Panc1 (cell line): ENCODE results near the gene RASA3. TPM values are rescaled to one million over a fixed set of nuclear protein-coding genes. Genes with fewer than 3 reads are reported as not detected.
"Not testable (repeated sequence)": the region's sequence is repeated elsewhere in the genome, so short reads cannot be mapped to it uniquely, and the experiment has no call there.

Experiments used
- ATAC-seq: fragments of 200-7000 bp; cut with Tn5 transposase; 2 replicates; pipeline ENCODE4 v1.9.1; 2020; ENCODE audit warnings: mild to moderate bottlenecking, moderate library complexity
- BruUV-seq: library from RNA; stranded (reverse); fragments of 400-500 nt; replicated peaks from 2 replicates; lab custom pipeline; 2021; lab: Mats Ljungman, UMichigan
- CTCF ChIA-PET: fragments of 300-600 bp; sonication (Branson Sonifier 250); formaldehyde crosslinking; loops from one replicate; lab custom pipeline; 2022; ENCODE audit warnings: antibody characterized with exemption; lab: Charles Lee
- POLR2A ChIA-PET: fragments of 300-600 bp; sonication (Branson Sonifier 250); formaldehyde crosslinking; loops from one replicate; lab custom pipeline; 2022; ENCODE audit warnings: antibody characterized with exemption; lab: Charles Lee
- DNase-seq: peaks from one replicate; pipeline ENCODE4 v3.0.0-alpha.2; 2010; ENCODE audit warnings: low read depth, low spot score
- H3K27ac ChIP-seq: 2 replicates; pipeline ENCODE4 v1.5.1; 2011; ENCODE audit warnings: mild to moderate bottlenecking, low read length, inconsistent platforms
- H3K27me3 ChIP-seq: fragments of 200-500 bp; sonication (Bioruptor generic); 2 replicates; pipeline ENCODE4 v1.6.0; 2014; ENCODE audit warnings: low read length, inconsistent platforms; ENCODE audit not compliant: control insufficient read depth, insufficient read depth
- H3K36me3 ChIP-seq: fragments of 200-500 bp; sonication (Bioruptor generic); 2 replicates; pipeline ENCODE4 v1.5.1; 2014; ENCODE audit warnings: inconsistent platforms, mild to moderate bottlenecking, low read length, moderate library complexity; ENCODE audit not compliant: control insufficient read depth, insufficient read depth
- H3K4me1 ChIP-seq: 2 replicates; pipeline ENCODE4 v1.5.1; 2011; ENCODE audit warnings: inconsistent platforms, mild to moderate bottlenecking, low read length, moderate library complexity; ENCODE audit not compliant: control insufficient read depth, insufficient read depth
- H3K4me3 ChIP-seq, 2 experiments: 2 replicates each; pipeline ENCODE4 v1.5.1; 2011 to 2012; ENCODE audit warnings: low read depth in 2 of 2, low read length in 2 of 2, mild to moderate bottlenecking in 2 of 2, inconsistent platforms in 1 of 2, moderate library complexity in 1 of 2
- H3K9me3 ChIP-seq: fragments of 200-500 bp; sonication (Bioruptor generic); 2 replicates; pipeline ENCODE4 v1.5.1; 2014; ENCODE audit warnings: low read depth, mild to moderate bottlenecking, inconsistent platforms, low read length, moderate library complexity; ENCODE audit not compliant: control insufficient read depth, insufficient read depth
- POLR2AphosphoS5 ChIP-seq: IDR thresholded peaks from 2 replicates; pipeline ENCODE4 v1.6.1; 2012; ENCODE audit warnings: mild to moderate bottlenecking, low read depth, low read length, moderate library complexity
- SIN3A ChIP-seq: IDR thresholded peaks from 2 replicates; pipeline ENCODE4 v1.6.1; 2012; ENCODE audit warnings: low read depth, mild to moderate bottlenecking, low read length, moderate library complexity, borderline replicate concordance; ENCODE audit not compliant: insufficient read depth
- TCF7L2 ChIP-seq: IDR thresholded peaks from 2 replicates; pipeline ENCODE4 v1.6.1; 2011; ENCODE audit warnings: mild to moderate bottlenecking, low read depth, low read length, inconsistent platforms
- in situ Hi-C: cut with HindIII; loops from 2 replicates; pipeline ENCODE4 v1.10.0; 2016; ENCODE audit warnings: low sequenced_read_pairs, low pct_unique_long_range_greater_than_20kb
- intact Hi-C: fragments of 100-400 bp; cut with micrococcal nuclease; formaldehyde crosslinking; loops from one replicate; pipeline ENCODE4 v1.10.0; 2022; ENCODE audit not compliant: unreplicated experiment
- total RNA-seq: library from RNA; stranded (reverse); gene quantifications from one replicate; pipeline ENCODE4 v1.2.1, GENCODE V29; 2021; ENCODE audit not compliant: unreplicated experiment
- TF ChIP-seq, protein P1 (sequence below), 2 experiments: IDR thresholded peaks; 2 replicates each; pipeline ENCODE4 v1.6.1; 2011 to 2012; ENCODE audit warnings: low read depth in 2 of 2, control low read depth in 1 of 2, low read length in 1 of 2, mild to moderate bottlenecking in 1 of 2, moderate library complexity in 1 of 2; ENCODE audit not compliant: insufficient read depth in 1 of 2
- TF ChIP-seq, protein P2 (sequence below): fragments of 450-650 bp; IDR thresholded peaks from 2 replicates; pipeline ENCODE4 v1.5.1; 2017; ENCODE audit warnings: mild to moderate bottlenecking

RASA3 gene
- total RNA-seq, 1 experiment from 2014 or later: 33.7 TPM

DNA sequence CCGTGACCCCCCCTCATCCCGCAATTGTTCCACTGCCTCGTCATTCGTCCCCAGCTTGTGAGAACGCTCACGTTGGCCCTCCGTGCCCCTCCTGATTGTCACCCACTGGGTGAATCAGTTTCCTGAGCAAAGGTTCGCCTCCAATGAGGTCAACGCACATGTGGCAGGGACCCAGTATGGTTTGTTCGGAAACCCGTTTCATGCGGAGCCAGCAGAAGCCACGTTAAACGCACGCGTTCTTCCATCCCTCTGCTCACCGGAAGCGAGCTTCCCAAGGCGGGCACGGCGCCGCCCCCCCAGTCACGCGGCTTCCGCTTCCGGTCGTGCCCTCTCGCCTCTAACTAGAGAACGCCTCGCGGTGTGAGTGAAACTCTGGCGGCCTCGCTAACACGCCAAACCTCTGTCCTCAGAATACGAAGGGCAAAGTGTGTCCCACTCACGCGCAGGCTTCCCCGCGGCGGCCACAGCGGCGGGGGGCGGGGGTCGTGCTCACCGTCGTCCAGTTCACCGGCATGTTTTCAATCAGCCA is 28.7 kb upstream of the RASA3 start:
- CTCF ChIA-PET: no interaction called here

DNA sequence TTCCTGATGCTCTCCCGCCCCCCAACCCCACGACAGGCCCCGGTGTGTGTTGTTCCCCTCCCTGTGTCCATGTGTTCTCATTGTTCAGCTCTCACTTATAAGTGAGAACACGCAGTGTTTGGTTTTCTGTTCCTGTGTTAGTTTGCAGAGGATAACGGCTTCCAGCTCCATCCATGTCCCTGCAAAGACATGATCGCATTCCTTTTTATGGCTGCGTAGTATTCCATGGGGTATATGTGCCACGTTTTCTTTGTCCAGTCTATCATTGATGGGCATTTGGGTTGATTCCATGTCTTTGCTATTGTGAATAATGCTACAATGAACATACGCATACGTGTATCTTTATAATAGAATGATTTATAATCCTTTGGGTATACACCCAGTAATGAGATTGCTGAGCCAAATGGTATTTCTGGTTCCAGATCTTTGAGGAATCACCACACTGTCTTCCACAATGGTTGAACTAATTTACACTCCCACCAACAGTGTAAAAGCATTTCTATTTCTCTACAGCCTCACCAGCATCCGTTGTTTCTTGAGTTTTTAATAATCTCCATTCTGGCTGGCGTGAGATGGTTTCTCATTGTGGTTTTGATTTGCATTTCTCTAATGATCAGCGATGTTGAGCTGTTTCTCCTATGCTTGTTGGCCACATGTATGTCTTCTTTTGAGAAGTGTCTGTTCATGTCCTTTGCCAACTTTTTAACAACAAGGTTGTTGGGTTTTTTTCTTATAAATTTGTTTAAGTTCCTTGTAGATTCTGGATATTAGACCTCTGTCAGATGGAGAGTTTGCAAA is 26.6 kb upstream of the RASA3 start:
- intact Hi-C loops, H3K4me3 ChIP-seq, H3K4me1 ChIP-seq, H3K27ac ChIP-seq, ATAC-seq, BruUV-seq, H3K9me3 ChIP-seq, POLR2A ChIA-PET, CTCF ChIA-PET, DNase-seq, in situ Hi-C loops, H3K27me3 ChIP-seq, H3K36me3 ChIP-seq: not testable (repeated sequence)

More for the DNA sequence above, 28.7 kb upstream of the RASA3 start:
- no peaks in the 10 kb centered on the region for H3K27me3 ChIP-seq
- no peak for ATAC-seq
- in situ Hi-C loops: no loop called here
- DNase-seq: no peak
- no peak overlapping the region for H3K4me3 ChIP-seq
- peaks cover 4% of the 10 kb centered on the region; the same call in 1 of the 2 replicates for H3K4me1 ChIP-seq
- BruUV-seq: no TSS peak
- intact Hi-C loops: no loop called here
- H3K36me3 ChIP-seq: no peaks in the 10 kb centered on the region
- H3K9me3 ChIP-seq: no peaks in the 10 kb centered on the region
- TF ChIP-seq SIN3A (no peak), TCF7L2 (no peak), POLR2AphosphoS5 (no peak)
- TF ChIP-seq, protein P1, sequence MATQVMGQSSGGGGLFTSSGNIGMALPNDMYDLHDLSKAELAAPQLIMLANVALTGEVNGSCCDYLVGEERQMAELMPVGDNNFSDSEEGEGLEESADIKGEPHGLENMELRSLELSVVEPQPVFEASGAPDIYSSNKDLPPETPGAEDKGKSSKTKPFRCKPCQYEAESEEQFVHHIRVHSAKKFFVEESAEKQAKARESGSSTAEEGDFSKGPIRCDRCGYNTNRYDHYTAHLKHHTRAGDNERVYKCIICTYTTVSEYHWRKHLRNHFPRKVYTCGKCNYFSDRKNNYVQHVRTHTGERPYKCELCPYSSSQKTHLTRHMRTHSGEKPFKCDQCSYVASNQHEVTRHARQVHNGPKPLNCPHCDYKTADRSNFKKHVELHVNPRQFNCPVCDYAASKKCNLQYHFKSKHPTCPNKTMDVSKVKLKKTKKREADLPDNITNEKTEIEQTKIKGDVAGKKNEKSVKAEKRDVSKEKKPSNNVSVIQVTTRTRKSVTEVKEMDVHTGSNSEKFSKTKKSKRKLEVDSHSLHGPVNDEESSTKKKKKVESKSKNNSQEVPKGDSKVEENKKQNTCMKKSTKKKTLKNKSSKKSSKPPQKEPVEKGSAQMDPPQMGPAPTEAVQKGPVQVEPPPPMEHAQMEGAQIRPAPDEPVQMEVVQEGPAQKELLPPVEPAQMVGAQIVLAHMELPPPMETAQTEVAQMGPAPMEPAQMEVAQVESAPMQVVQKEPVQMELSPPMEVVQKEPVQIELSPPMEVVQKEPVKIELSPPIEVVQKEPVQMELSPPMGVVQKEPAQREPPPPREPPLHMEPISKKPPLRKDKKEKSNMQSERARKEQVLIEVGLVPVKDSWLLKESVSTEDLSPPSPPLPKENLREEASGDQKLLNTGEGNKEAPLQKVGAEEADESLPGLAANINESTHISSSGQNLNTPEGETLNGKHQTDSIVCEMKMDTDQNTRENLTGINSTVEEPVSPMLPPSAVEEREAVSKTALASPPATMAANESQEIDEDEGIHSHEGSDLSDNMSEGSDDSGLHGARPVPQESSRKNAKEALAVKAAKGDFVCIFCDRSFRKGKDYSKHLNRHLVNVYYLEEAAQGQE (IDR thresholded peaks at IDR 0.05; ENCODE audit: insufficient read depth in 1 of 2, low read depth in 2 of 2, low read length in 1 of 2): no peak
- TF ChIP-seq, protein P2, sequence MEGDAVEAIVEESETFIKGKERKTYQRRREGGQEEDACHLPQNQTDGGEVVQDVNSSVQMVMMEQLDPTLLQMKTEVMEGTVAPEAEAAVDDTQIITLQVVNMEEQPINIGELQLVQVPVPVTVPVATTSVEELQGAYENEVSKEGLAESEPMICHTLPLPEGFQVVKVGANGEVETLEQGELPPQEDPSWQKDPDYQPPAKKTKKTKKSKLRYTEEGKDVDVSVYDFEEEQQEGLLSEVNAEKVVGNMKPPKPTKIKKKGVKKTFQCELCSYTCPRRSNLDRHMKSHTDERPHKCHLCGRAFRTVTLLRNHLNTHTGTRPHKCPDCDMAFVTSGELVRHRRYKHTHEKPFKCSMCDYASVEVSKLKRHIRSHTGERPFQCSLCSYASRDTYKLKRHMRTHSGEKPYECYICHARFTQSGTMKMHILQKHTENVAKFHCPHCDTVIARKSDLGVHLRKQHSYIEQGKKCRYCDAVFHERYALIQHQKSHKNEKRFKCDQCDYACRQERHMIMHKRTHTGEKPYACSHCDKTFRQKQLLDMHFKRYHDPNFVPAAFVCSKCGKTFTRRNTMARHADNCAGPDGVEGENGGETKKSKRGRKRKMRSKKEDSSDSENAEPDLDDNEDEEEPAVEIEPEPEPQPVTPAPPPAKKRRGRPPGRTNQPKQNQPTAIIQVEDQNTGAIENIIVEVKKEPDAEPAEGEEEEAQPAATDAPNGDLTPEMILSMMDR: no peak
- POLR2A ChIA-PET: no interaction called here
- no peak overlapping the region for H3K27ac ChIP-seq

DNA sequence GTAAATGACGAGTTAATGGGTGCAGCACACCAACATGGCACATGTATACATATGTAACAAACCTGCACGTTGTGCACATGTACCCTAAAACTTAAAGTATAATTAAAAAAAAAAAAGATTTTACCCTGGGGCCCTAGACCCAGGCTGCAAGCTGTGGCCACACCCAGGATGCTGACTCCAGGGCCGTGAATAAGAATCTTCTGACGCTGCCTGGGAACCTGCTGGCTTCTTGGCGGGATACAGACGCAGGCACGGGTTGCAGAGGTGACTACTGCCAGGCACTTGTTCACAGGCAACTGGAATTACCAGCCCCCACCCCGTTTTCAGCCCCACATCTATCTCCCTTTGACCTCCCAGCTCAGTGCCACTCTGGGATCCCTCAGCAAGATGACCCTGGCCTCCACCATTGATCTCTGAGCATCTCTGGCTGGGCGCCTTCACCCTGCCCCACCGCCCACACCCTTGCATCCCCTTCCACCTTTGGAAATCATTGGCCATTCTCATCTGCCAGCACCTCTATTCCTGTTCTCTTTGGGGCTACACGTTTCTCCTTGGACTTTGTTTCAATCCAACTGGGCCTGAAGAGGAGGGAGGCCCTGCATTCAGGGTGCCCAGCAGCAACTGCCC is 25.6 kb upstream of the RASA3 start:
- no peaks in the 10 kb centered on the region for H3K36me3 ChIP-seq
- no peaks in the 10 kb centered on the region for H3K27me3 ChIP-seq
- H3K27ac ChIP-seq: no peak overlapping the region
- no peaks in the 10 kb centered on the region for H3K9me3 ChIP-seq
- TF ChIP-seq, protein P1 (IDR thresholded peaks at IDR 0.05; ENCODE audit: insufficient read depth in 1 of 2, low read depth in 2 of 2, low read length in 1 of 2): no peak
- TF ChIP-seq SIN3A: no peak
- TF ChIP-seq, protein P2: no peak
- no peak for TF ChIP-seq POLR2AphosphoS5
- CTCF ChIA-PET: no interaction called here
- H3K4me3 ChIP-seq: no peak overlapping the region
- in situ Hi-C loops (no loop called here), intact Hi-C loops (no loop called here)
- ATAC-seq (no peak), DNase-seq (no peak)
- H3K4me1 ChIP-seq: peaks cover 4% of the 10 kb centered on the region; the same call in 1 of the 2 replicates
- BruUV-seq: no TSS peak
- POLR2A ChIA-PET: no interaction called here
